ENCODE data around the gene PTPRD. TPM values are rescaled to one million over a fixed set of nuclear protein-coding genes. Genes with fewer than 3 reads are reported as not detected.

The PTPRD gene
- total and polyA plus RNA-seq, 2 of the 4 experiments (the other 2 are of a cell fraction) = 0.07 to 0.18 TPM

GRCh38 chr9:8486095-8486494 lies 2126.7 kb downstream of the PTPRD start:
- no TSS peak for BruUV-seq (replicated peaks)
- H3K4me2 ChIP-seq (ENCODE audit: low read depth, low read length) = no peak overlapping the region
- no peak overlapping the region for H2BK120ac ChIP-seq (ENCODE audit: low read depth, low read length)
- POLR2A ChIA-PET (ENCODE audit: unreplicated experiment) = no interaction called here
- no peak for DNase-seq
- dilution Hi-C loops (cut with HindIII; ENCODE audit: low sequenced_read_pairs, unreplicated experiment) = no loop called here
- no peak overlapping the region for H4K8ac ChIP-seq (ENCODE audit: low read depth in 2 of 2, low read length in 2 of 2)
- no peak overlapping the region for H2BK5ac ChIP-seq (ENCODE audit: low read depth, low read length, poor library complexity, severe bottlenecking)
- no peaks in the 10 kb centered on the region for H3K36me3 ChIP-seq (ENCODE audit: control insufficient read depth, insufficient read depth, low read length)
- H2AFZ ChIP-seq (replicated peaks; ENCODE audit: low read length, poor library complexity) = no peak overlapping the region
- no peak overlapping the region for H3K27ac ChIP-seq (ENCODE audit: insufficient read depth, low read length)
- no peak overlapping the region for H2AK9ac ChIP-seq (replicated peaks; ENCODE audit: low read depth, low read length, poor library complexity)
- no peak overlapping the region for H3K14ac ChIP-seq (replicated peaks; ENCODE audit: low read depth, low read length)
- H4K20me1 ChIP-seq (ENCODE audit: insufficient read depth, low read length) = no peaks in the 10 kb centered on the region
- no peaks in the 10 kb centered on the region for H3K9me1 ChIP-seq (ENCODE audit: insufficient read depth, low read length)
- no peak for TF ChIP-seq SMC3 (IDR thresholded peaks at IDR 0.05; ENCODE audit: low read depth, low read length)
- no peak for TF ChIP-seq FOS (IDR thresholded peaks at IDR 0.05; ENCODE audit: low read depth, low read length)
- no peak for TF ChIP-seq RFX5 (IDR thresholded peaks at IDR 0.05; ENCODE audit: low read depth, low read length)
- TF ChIP-seq CTCF (conservative IDR thresholded peaks at IDR 0.05; ENCODE audit: low read depth, low read length) = no peak
- no peak for TF ChIP-seq BHLHE40 (IDR thresholded peaks at IDR 0.05; ENCODE audit: low read depth, low read length)
- TF ChIP-seq MAZ (IDR thresholded peaks at IDR 0.05; ENCODE audit: borderline replicate concordance, low read depth, low read length) = no peak
- no peak overlapping the region for H2BK20ac ChIP-seq (ENCODE audit: low read depth, low read length)
- H3K4me1 ChIP-seq (ENCODE audit: control insufficient read depth, insufficient read depth, low read length) = no peaks in the 10 kb centered on the region
- H2BK15ac ChIP-seq (ENCODE audit: low read depth, low read length) = no peak overlapping the region
- no peak overlapping the region for H3K18ac ChIP-seq (ENCODE audit: low read depth, low read length)
- no peak for ATAC-seq (ENCODE audit: low read depth)
- no peaks in the 10 kb centered on the region for H3K79me1 ChIP-seq (ENCODE audit: low read depth in 1 of 2, low read length in 2 of 2)
- no peak overlapping the region for H3K4ac ChIP-seq (ENCODE audit: low read depth, low read length)
- no peak overlapping the region for H3K56ac ChIP-seq (ENCODE audit: extremely low read depth, insufficient read depth, low read length)
- CTCF ChIA-PET = no interaction called here
- H4K5ac ChIP-seq (ENCODE audit: low read depth, low read length) = no peak overlapping the region
- no peaks in the 10 kb centered on the region for H3K27me3 ChIP-seq (ENCODE audit: control insufficient read depth, insufficient read depth, low read length)
- in situ Hi-C loops (cut with MboI; ENCODE audit: low sequenced_read_pairs) = no loop called here
- no peak overlapping the region for H2AK5ac ChIP-seq (ENCODE audit: low read depth, low read length)
- H3K9ac ChIP-seq (ENCODE audit: low read depth, low read length) = no peak overlapping the region
- no peak overlapping the region for H3K23ac ChIP-seq (ENCODE audit: low read depth, low read length)
- 100% methylated on average over 3 of the region's 6 CpGs; no CpG with 5 or more reads in 1 of the 2 experiments for WGBS, 2 experiments (ENCODE audit: extremely low coverage in 2 of 2, insufficient read length in 1 of 2)
- H4K91ac ChIP-seq (ENCODE audit: insufficient read depth, low read depth, low read length) = no peak overlapping the region
- intact Hi-C loops (cut with micrococcal nuclease) = loop anchor here (5.0 to 10.0 kb wide), 2 partner anchors 369 to 411 kb away; no protein-coding TSS in a partner anchor
- peaks cover 2% of the 10 kb centered on the region; the same call in 1 of the 2 replicates for H3K9me3 ChIP-seq (ENCODE audit: control insufficient read depth, insufficient read depth, low read length)
- no peak overlapping the region for H3K4me3 ChIP-seq (ENCODE audit: insufficient read depth, low read depth, low read length)
